Gastroesophageal sphincter (tissue), 4 donors: ENCODE measurements around the gene C9orf85. TPM values are rescaled to one million over a fixed set of nuclear protein-coding genes. Genes with fewer than 3 reads are reported as not detected.

Experiments
- ATAC-seq: fragments of 150-250 bp; one replicate; pipeline ENCODE4 v1.9.1; 2016; ENCODE audit warnings: mild to moderate bottlenecking, moderate library complexity
- H3K27ac ChIP-seq, 4 donors: fragments of 200-600 bp; sonication (generic) in 3 of 4; 1 replicate in 3 of 4; 2 replicates in 1 of 4; pipeline ENCODE4 v1.5.1; 2016 to 2019
- H3K27me3 ChIP-seq: fragments of 200-600 bp; sonication (generic); one replicate; pipeline ENCODE4 v1.5.1; 2019
- H3K36me3 ChIP-seq, 2 donors: fragments of 200-600 bp; sonication (generic); one replicate each; pipeline ENCODE4 v1.5.1; 2019; ENCODE audit warnings: control low read depth in 1 of 2
- H3K4me1 ChIP-seq, 3 donors: fragments of 200-600 bp; sonication (generic); 1 replicate in 2 of 3; 2 replicates in 1 of 3; pipeline ENCODE4 v1.5.1; 2016 to 2019; ENCODE audit warnings: control low read depth in 2 of 3
- H3K4me3 ChIP-seq, 2 donors: fragments of 200-600 bp; sonication (generic); one replicate each; pipeline ENCODE4 v1.5.1; 2019; ENCODE audit warnings: mild to moderate bottlenecking in 1 of 2, moderate library complexity in 1 of 2
- H3K9me3 ChIP-seq, 3 donors: fragments of 200-600 bp; sonication (generic); one replicate each; pipeline ENCODE4 v1.5.1; 2017 to 2019; ENCODE audit warnings: control low read depth in 2 of 3
- EP300 ChIP-seq: sonication (generic); formaldehyde crosslinking; IDR thresholded peaks from one replicate; pipeline ENCODE4 v1.6.1; 2017; ENCODE audit warnings: antibody characterized with exemption, mild to moderate bottlenecking
- POLR2A ChIP-seq, 2 donors: fragments of 450-650 bp; IDR thresholded peaks; one replicate each; pipeline ENCODE4 v1.6.1; 2017; ENCODE audit warnings: antibody characterized with exemption in 2 of 2, mild to moderate bottlenecking in 2 of 2, moderate library complexity in 1 of 2
- POLR2AphosphoS5 ChIP-seq: sonication (generic); formaldehyde crosslinking; IDR thresholded peaks from one replicate; pipeline ENCODE4 v1.6.1; 2017; ENCODE audit warnings: antibody characterized with exemption
- WGBS, 2 donors: methylation state at CpG; one replicate each; pipeline ENCODE4 v1.1.5; 2018; ENCODE audit warnings: low coverage in 1 of 2; 5-methylcytosine and 5-hydroxymethylcytosine counted together
- total RNA-seq, 4 donors: library from RNA; depleted of rRNA; stranded (reverse); fragments of >200 nt; gene quantifications; one replicate each; pipeline ENCODE4 v1.1.0, GENCODE V29; 2016
- TF ChIP-seq, protein P1 (sequence below), 4 experiments: fragments of 200-600 bp in 2 of 4; fragments of 450-650 bp in 2 of 4; sonication (generic) in 1 of 4; IDR thresholded peaks; one replicate each; pipeline ENCODE4 v1.5.1; 2017 to 2019; ENCODE audit warnings: antibody characterized with exemption in 4 of 4, mild to moderate bottlenecking in 2 of 4, moderate library complexity in 2 of 4

The C9orf85 gene
- total RNA-seq, 4 donors from 2014 or later: 9.8 to 14.6 (median 11.9) TPM

DNA sequence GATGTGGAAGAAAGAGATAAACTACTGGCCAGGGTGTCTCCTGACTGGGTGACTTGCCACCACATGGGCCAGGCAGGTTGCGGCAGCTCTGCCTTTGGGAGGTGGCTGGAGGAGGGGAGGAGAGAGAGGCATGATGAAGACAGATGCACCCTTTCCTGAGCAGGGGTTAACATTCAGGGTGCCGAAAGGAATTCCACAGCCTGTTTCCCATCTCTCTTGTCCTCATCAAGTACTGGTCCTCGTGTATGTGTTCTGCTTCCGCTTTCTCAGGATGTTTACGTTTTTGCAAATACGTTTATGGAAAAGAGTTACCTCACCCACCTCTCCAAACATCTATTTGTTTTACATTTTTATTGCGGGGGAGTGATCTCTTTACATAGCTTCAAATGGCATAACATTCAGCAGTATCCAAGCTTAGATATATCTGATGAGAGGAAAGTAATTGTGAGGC is 73.4 kb downstream of the C9orf85 start:
- ATAC-seq: no peak
- no peaks in the 10 kb centered on the region for H3K27me3 ChIP-seq
- H3K4me1 ChIP-seq: no peaks in the 10 kb centered on the region
- H3K36me3 ChIP-seq: peaks cover 0 to 11% of the 10 kb centered on the region in 2 donors
- H3K4me3 ChIP-seq: no peak overlapping the region
- no peak overlapping the region for H3K27ac ChIP-seq
- H3K9me3 ChIP-seq: no peaks in the 10 kb centered on the region
- no peak for TF ChIP-seq EP300
- TF ChIP-seq POLR2A (IDR thresholded peaks at IDR 0.05): no peak
- no peak for TF ChIP-seq POLR2AphosphoS5
- TF ChIP-seq, protein P1, sequence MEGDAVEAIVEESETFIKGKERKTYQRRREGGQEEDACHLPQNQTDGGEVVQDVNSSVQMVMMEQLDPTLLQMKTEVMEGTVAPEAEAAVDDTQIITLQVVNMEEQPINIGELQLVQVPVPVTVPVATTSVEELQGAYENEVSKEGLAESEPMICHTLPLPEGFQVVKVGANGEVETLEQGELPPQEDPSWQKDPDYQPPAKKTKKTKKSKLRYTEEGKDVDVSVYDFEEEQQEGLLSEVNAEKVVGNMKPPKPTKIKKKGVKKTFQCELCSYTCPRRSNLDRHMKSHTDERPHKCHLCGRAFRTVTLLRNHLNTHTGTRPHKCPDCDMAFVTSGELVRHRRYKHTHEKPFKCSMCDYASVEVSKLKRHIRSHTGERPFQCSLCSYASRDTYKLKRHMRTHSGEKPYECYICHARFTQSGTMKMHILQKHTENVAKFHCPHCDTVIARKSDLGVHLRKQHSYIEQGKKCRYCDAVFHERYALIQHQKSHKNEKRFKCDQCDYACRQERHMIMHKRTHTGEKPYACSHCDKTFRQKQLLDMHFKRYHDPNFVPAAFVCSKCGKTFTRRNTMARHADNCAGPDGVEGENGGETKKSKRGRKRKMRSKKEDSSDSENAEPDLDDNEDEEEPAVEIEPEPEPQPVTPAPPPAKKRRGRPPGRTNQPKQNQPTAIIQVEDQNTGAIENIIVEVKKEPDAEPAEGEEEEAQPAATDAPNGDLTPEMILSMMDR (IDR thresholded peaks at IDR 0.05): no peak
- 82 to 83% methylated on average over 6 to 7 of the region's 7 CpGs for WGBS, 2 donors

DNA sequence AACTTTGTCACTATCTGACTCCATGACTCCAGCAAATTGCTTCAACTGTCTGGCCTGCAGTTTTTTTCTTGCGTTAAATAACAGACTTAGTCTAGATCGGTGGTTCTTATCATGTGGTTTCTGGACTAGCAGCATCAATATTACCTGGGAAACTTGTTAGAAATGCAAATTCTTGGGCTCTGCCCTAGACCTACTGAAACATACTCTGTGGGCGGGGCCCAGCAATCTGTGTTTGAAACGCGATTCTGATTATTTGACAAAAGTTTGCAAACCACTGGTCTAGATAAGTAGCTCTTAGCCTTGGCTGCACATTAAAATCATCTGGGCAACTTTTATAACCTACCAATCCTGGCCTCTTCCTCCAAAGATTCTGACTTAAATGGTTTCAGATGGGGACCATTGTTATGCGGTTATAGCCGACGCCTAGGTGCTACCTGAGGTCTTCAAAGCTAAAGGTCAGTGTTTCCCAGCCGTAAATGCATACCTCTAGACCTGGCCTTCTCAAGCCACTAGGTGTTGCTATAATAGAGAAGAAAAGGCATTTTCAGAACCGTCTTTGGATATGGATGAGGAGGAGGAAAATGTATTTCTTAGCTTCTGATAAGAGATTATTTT is 74.0 kb downstream of the C9orf85 start:
- Histone ChIP-seq H3K27ac (no peak overlapping the region), H3K4me1 (no peaks in the 10 kb centered on the region), H3K4me3 (no peak overlapping the region), H3K36me3 (peaks cover 0 to 11% of the 10 kb centered on the region in 2 donors), H3K9me3 (no peaks in the 10 kb centered on the region), H3K27me3 (no peaks in the 10 kb centered on the region)
- ATAC-seq: no peak
- WGBS, 2 donors: 84 to 91% methylated on average over 7 to 9 of the region's 10 CpGs
- TF ChIP-seq POLR2AphosphoS5: no peak
- TF ChIP-seq EP300: no peak
- TF ChIP-seq, protein P1 (IDR thresholded peaks at IDR 0.05): no peak
- no peak for TF ChIP-seq POLR2A (IDR thresholded peaks at IDR 0.05)

GRCh38 chr9:71986900-71987299 is 75.5 kb downstream of the C9orf85 start:
- Histone ChIP-seq H3K27me3 (no peaks in the 10 kb centered on the region), H3K36me3 (peaks cover 0 to 11% of the 10 kb centered on the region in 2 donors), H3K4me3 (no peak overlapping the region), H3K9me3 (no peaks in the 10 kb centered on the region), H3K27ac (no peak overlapping the region), H3K4me1 (no peaks in the 10 kb centered on the region)
- TF ChIP-seq, protein P1 (IDR thresholded peaks at IDR 0.05): no peak
- TF ChIP-seq EP300: no peak
- no peak for TF ChIP-seq POLR2A (IDR thresholded peaks at IDR 0.05)
- no peak for TF ChIP-seq POLR2AphosphoS5
- WGBS, 2 donors: 59 to 100% methylated on average over 1 to 3 of the region's 3 CpGs
- no peak for ATAC-seq

GRCh38 chr9:71987471-71988371 is 76.3 kb downstream of the C9orf85 start:
- no peaks in the 10 kb centered on the region for H3K9me3 ChIP-seq
- H3K27me3 ChIP-seq: no peaks in the 10 kb centered on the region
- TF ChIP-seq POLR2A (IDR thresholded peaks at IDR 0.05): no peak
- no peak for TF ChIP-seq EP300
- TF ChIP-seq POLR2AphosphoS5: no peak
- TF ChIP-seq, protein P1 (IDR thresholded peaks at IDR 0.05): no peak
- no peak overlapping the region for H3K27ac ChIP-seq
- H3K4me3 ChIP-seq: no peak overlapping the region
- H3K4me1 ChIP-seq: no peaks in the 10 kb centered on the region
- 70 to 84% methylated on average over 10 to 11 of the region's 11 CpGs for WGBS, 2 donors
- H3K36me3 ChIP-seq: peaks cover 0 to 9% of the 10 kb centered on the region in 2 donors
- ATAC-seq: no peak
